DOHH2 (cell line): Measurements from ENCODE around the gene AANAT.

Experiments
- H3F3A ChIP-seq: fragments of 200-600 bp; sonication (generic), shearing (Covaris generic); 2 replicates; pipeline ENCODE4 v1.6.0; 2016; ENCODE audit warnings: antibody characterized with exemption, mild to moderate bottlenecking; ENCODE audit not compliant: control insufficient read depth, insufficient read depth
- H3K27ac ChIP-seq: fragments of 200-600 bp; sonication (generic); 2 replicates; pipeline ENCODE4 v1.5.1; 2014; ENCODE audit warnings: low read depth, mild to moderate bottlenecking, low read length, moderate library complexity
- H3K27me3 ChIP-seq: fragments of 200-600 bp; sonication (generic); 2 replicates; pipeline ENCODE4 v1.6.1; 2014; ENCODE audit warnings: mild to moderate bottlenecking, low read length, mixed read lengths; ENCODE audit not compliant: control insufficient read depth
- H3K36me3 ChIP-seq: fragments of 200-600 bp; sonication (generic); 2 replicates; pipeline ENCODE4 v1.6.1; 2014; ENCODE audit warnings: mild to moderate bottlenecking, low read length, moderate library complexity, mixed read lengths; ENCODE audit not compliant: control insufficient read depth
- H3K4me1 ChIP-seq: fragments of 200-600 bp; sonication (generic); 2 replicates; pipeline ENCODE4 v1.6.1; 2014; ENCODE audit warnings: mild to moderate bottlenecking, low read length, mixed read lengths; ENCODE audit not compliant: control insufficient read depth
- H3K4me2 ChIP-seq: fragments of 200-600 bp; sonication (generic); 2 replicates; pipeline ENCODE4 v1.6.0; 2014; ENCODE audit warnings: mild to moderate bottlenecking, low read length, moderate library complexity
- H3K4me3 ChIP-seq: fragments of 200-600 bp; sonication (generic); 2 replicates; pipeline ENCODE4 v1.5.1; 2014; ENCODE audit warnings: mild to moderate bottlenecking, low read length, mixed read lengths
- H3K79me2 ChIP-seq: fragments of 200-600 bp; sonication (generic); 2 replicates; pipeline ENCODE4 v1.6.1; 2014; ENCODE audit warnings: mild to moderate bottlenecking, low read length, mixed read lengths; ENCODE audit not compliant: control insufficient read depth
- H3K9me2 ChIP-seq: fragments of 200-600 bp; sonication (generic); replicated peaks from 2 replicates; pipeline ENCODE4 v1.6.1; 2014; ENCODE audit warnings: mild to moderate bottlenecking, low read length, mixed read lengths; ENCODE audit not compliant: control insufficient read depth
- H3K9me3 ChIP-seq: fragments of 200-600 bp; sonication (generic); 2 replicates; pipeline ENCODE4 v1.6.1; 2014; ENCODE audit warnings: antibody characterized with exemption, low read length, mixed read lengths; ENCODE audit not compliant: control insufficient read depth, insufficient read depth
- H4K20me1 ChIP-seq: fragments of 200-600 bp; sonication (generic); 2 replicates; pipeline ENCODE4 v1.6.0; 2014; ENCODE audit warnings: low read depth, mild to moderate bottlenecking, antibody characterized with exemption, low read length, moderate library complexity; ENCODE audit not compliant: control insufficient read depth, insufficient read depth
- CTCF ChIP-seq: fragments of 200-600 bp; sonication (generic); IDR thresholded peaks from one replicate; pipeline ENCODE4 v1.5.1; 2014; ENCODE audit warnings: antibody characterized with exemption, mild to moderate bottlenecking, low read depth, low read length; ENCODE audit not compliant: poor library complexity, severe bottlenecking
- EZH2phosphoT487 ChIP-seq: fragments of 200-600 bp; sonication (generic); IDR thresholded peaks from 2 replicates; pipeline ENCODE4 v1.6.1; 2017; ENCODE audit warnings: borderline replicate concordance, mild to moderate bottlenecking, antibody characterized with exemption, low read length, moderate library complexity, mixed read lengths

The AANAT gene

DNA sequence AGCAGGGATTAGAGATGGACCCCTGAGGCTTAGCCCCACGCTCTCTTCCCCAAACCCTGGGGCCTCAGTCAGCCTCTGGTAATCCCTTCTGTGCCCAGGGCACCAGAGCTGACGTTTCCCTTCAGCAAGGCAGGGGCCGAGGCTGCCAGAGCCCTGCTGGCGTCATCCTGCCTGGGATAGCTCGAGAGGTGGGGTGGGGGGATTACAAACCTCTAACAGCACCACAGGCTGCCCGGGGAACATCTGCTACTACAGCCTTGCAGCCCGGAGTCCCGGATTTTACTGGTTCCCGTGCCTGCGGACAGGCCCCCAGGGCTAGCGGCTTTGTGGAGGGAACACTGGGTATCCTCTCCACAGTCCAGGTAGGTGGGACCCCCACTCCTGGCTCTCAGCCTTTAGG, at the start of gene AANAT:
Gene AANAT, plus strand, starts transcription at position 238 of the 400 bp plus-strand sequence. CDS start 1,144 bp downstream, outside the sequence.
- Histone ChIP-seq H3K9me2 (no peaks in the 10 kb centered on the region), H3K36me3 (peaks cover 18% of the 10 kb centered on the region), H3K79me2 (no peaks in the 10 kb centered on the region), H3F3A (no peaks in the 10 kb centered on the region), H3K27me3 (no peaks in the 10 kb centered on the region), H3K27ac (no peak within 1 kb of the TSS), H3K4me2 (peak within 1 kb of the TSS; percentile 47; the same call in 1 of the 2 replicates), H3K4me3 (no peak within 1 kb of the TSS), H4K20me1 (no peaks in the 10 kb centered on the region), H3K4me1 (peaks cover 16% of the 10 kb centered on the region), H3K9me3 (no peaks in the 10 kb centered on the region)
- TF ChIP-seq CTCF (no peak), EZH2phosphoT487 (no peak)

GRCh38 chr17:76419576-76420260, 47.7 kb upstream of the AANAT start:
- Histone ChIP-seq H3K4me3 (peak overlapping the region; percentile 69), H3K9me2 (no peaks in the 10 kb centered on the region), H3K4me2 (peak overlapping the region; percentile 84), H3K27ac (peak overlapping the region; percentile 79), H3K27me3 (no peaks in the 10 kb centered on the region), H3K4me1 (peaks cover 79% of the 10 kb centered on the region), H4K20me1 (no peaks in the 10 kb centered on the region), H3K36me3 (peaks cover 27% of the 10 kb centered on the region), H3K79me2 (peaks cover 90% of the 10 kb centered on the region), H3F3A (peaks cover 12% of the 10 kb centered on the region), H3K9me3 (no peaks in the 10 kb centered on the region)
- no peak for TF ChIP-seq CTCF
- no peak for TF ChIP-seq EZH2phosphoT487

DNA sequence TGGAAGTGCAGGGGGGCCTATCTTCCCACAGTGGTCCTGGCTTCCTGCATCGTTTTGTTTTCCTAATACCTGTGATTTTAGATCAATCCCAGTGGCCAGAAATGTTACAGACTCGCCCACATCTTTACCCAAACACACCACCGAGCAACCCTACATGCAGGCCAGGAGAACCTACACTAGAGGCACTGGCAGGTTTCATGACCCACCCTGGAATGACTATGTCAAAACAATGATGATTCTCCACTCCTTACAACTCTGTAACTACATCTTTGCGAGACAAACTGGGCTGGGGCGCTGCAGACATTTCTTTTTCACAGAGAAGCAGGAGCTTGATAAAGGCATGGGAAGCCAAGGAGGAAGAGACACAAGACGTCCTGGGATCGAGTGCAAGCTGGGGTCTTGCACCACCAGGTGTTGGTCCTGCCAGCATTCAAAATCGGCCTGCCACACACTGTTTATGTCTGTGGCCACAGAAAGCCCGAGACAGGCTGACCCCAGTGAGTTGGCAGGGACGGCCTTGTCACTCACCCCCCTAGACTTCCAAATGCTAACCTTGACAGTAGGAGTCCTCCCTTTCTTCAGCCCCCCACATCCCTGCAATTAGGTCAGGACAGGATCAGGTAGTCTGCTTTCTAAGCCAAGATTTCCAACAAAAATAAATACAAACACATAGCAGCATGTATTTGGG, 46.9 kb upstream of the AANAT start:
- peaks cover 90% of the 10 kb centered on the region for H3K79me2 ChIP-seq
- H3K4me1 ChIP-seq = peaks cover 86% of the 10 kb centered on the region
- peaks cover 28% of the 10 kb centered on the region for H3K36me3 ChIP-seq
- no peaks in the 10 kb centered on the region for H4K20me1 ChIP-seq
- TF ChIP-seq CTCF (no peak), EZH2phosphoT487 (no peak)
- H3K4me3 ChIP-seq = peak overlapping the region; percentile 69
- peak overlapping the region; percentile 84 for H3K4me2 ChIP-seq
- H3K9me3 ChIP-seq = no peaks in the 10 kb centered on the region
- no peaks in the 10 kb centered on the region for H3K27me3 ChIP-seq
- H3F3A ChIP-seq = peaks cover 12% of the 10 kb centered on the region
- no peaks in the 10 kb centered on the region for H3K9me2 ChIP-seq
- H3K27ac ChIP-seq = peak overlapping the region; percentile 79
